ENCODE data around the gene COX7A2L.

Gene COX7A2L

DNA sequence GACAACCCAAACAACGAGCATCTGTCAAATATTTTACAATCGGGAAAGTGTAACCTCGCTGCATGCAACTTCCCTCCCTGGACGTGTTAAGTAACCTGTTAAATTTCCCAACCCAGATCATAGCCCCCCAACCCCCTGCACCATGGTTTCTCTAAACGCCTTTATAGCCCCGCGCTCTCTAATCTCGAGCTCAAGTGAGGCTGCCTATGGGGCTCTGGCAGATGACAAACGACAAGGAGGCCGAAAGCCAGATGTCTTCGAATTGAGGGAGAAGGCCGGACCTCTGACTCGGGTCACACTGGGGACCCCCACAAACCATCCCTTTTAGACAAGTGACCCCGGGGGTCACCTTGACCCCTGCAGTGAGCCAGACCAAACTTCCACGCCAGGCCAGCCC lies 526 bp downstream of the COX7A2L start:
- no peak for DNase-seq (ENCODE audit: extremely low spot score)

DNA sequence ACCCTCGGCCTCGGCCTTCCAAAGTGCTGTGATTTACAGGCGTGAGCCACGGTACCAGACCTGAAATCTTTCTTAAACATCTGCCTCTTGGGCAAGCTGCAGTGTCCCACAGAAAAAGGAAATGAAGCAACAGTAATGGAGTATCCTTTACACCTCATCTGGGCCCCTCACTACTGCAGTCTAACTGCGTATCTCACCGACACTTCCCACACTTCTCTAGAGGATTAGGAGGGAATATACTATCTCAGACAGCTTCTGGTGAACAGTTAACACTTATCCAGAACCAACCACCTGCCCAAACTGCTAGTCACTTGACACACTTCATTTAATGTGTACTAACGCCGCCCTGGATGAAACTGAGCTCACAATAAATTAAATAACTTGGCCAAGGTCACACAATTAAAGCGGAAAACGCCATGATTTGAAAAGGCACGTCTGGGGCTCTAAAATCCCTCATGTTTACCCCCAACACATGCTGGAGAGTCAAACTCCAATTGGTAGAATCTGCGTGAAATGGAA lies 993 bp downstream of the COX7A2L start:
- POLR2A ChIA-PET = no interaction called here
- CTCF ChIA-PET = interaction anchor here (0.9 to 1.1 kb wide), 2 partner anchors 17 to 268 kb away, joined by 3 read pairs; no protein-coding TSS in a partner anchor
- DNase-seq (ENCODE audit: extremely low spot score) = no peak
- 0 out of 2 replicates have a peak, but pooled peaks have one; percentile 24 for TF ChIP-seq L3MBTL2 (conservative IDR thresholded peaks at IDR 0.05)
- TF ChIP-seq LEF1 (IDR thresholded peaks at IDR 0.05; ENCODE audit: borderline replicate concordance) = no peak
- no peak for TF ChIP-seq ZNF384 (IDR thresholded peaks at IDR 0.05)
- TF ChIP-seq HDGF (IDR thresholded peaks at IDR 0.05; ENCODE audit: borderline replicate concordance) = no peak

More for the DNA sequence above, 526 bp downstream of the COX7A2L start:
- ChIA-PET CTCF (interaction anchor here (0.9 to 1.1 kb wide), 2 partner anchors 17 to 269 kb away, joined by 3 read pairs; no protein-coding TSS in a partner anchor), POLR2A (no interaction called here)
- TF ChIP-seq L3MBTL2 (conservative IDR thresholded peaks at IDR 0.05) (no peak), CTBP1 (IDR thresholded peaks at IDR 0.05; ENCODE audit: borderline replicate concordance) (no peak), SP1 (IDR thresholded peaks at IDR 0.05) (no peak), FOXA1 (IDR thresholded peaks at IDR 0.05) (no peak), FOXK2 (IDR thresholded peaks at IDR 0.05) (no peak), ELF4 (IDR thresholded peaks at IDR 0.05) (no peak)

- ChIA-PET CTCF (interaction anchor here (0.9 to 1.1 kb wide), 2 partner anchors 16 to 268 kb away, joined by 3 read pairs; no protein-coding TSS in a partner anchor), POLR2A (no interaction called here)
- TF ChIP-seq ZNF384 (IDR thresholded peaks at IDR 0.05) = no peak
- no peak for TF ChIP-seq SP1 (IDR thresholded peaks at IDR 0.05)
- TF ChIP-seq L3MBTL2 (conservative IDR thresholded peaks at IDR 0.05) = no peak
- no peak for TF ChIP-seq LEF1 (IDR thresholded peaks at IDR 0.05; ENCODE audit: borderline replicate concordance)
- TF ChIP-seq CTBP1 (IDR thresholded peaks at IDR 0.05; ENCODE audit: borderline replicate concordance) = no peak
- no peak for TF ChIP-seq FOXA1 (IDR thresholded peaks at IDR 0.05)
- TF ChIP-seq NFRKB (IDR thresholded peaks at IDR 0.05) = no peak
- TF ChIP-seq BHLHE40 (IDR thresholded peaks at IDR 0.05; ENCODE audit: borderline replicate concordance) = no peak
- TF ChIP-seq FOXK2 (IDR thresholded peaks at IDR 0.05) = no peak
- TF ChIP-seq TARDBP (IDR thresholded peaks at IDR 0.05) = no peak
- TF ChIP-seq FOXM1 (IDR thresholded peaks at IDR 0.05; ENCODE audit: borderline replicate concordance) = no peak
- no peak for TF ChIP-seq ARNT (IDR thresholded peaks at IDR 0.05)
- TF ChIP-seq ELF4 (IDR thresholded peaks at IDR 0.05) = no peak
- no peak for TF ChIP-seq PKNOX1 (IDR thresholded peaks at IDR 0.05)
- TF ChIP-seq HDGF (IDR thresholded peaks at IDR 0.05; ENCODE audit: borderline replicate concordance) = no peak
- TF ChIP-seq SUZ12 (IDR thresholded peaks at IDR 0.05) = no peak
- DNase-seq (ENCODE audit: extremely low spot score) = no peak
Observed at GRCh38 chr2:42359304-42359964, 1.6 kb downstream of the COX7A2L start.

DNA sequence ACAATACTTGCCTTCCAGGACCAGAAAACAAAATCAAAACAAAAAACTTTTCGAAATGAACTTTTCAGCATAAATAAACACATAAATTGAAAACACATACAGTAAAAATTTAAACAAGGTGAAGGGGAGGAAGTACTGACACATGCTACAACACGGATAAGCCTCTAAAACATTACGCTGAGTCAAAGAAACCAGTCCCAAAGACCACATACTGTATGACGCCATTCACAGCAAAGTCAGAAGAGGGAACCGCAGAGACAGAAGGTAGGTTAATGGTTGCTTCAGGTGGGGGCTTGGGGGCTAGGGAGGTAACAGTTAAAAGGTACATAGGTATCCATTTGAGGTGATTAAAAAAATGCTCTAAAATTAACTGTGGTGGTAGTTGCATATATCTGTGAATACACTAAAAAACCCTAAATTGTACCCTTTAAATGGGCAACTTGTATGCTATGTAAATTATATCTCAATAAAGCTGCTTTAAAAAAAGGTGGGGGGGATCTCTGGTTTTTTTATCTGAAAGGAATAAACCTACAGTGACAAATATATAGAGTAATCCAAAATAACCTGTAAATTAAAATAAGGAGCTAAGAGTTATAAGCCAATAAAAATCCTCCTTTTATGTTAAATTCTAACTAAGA lies 7.1 kb downstream of the COX7A2L start:
- TF ChIP-seq NFRKB (IDR thresholded peaks at IDR 0.05) = no peak
- no peak for TF ChIP-seq SUZ12 (IDR thresholded peaks at IDR 0.05)
- TF ChIP-seq LEF1 (IDR thresholded peaks at IDR 0.05; ENCODE audit: borderline replicate concordance) = no peak
- TF ChIP-seq FOXA1 (IDR thresholded peaks at IDR 0.05) = no peak
- no peak for TF ChIP-seq L3MBTL2 (conservative IDR thresholded peaks at IDR 0.05)
- TF ChIP-seq TARDBP (IDR thresholded peaks at IDR 0.05) = no peak
- no peak for TF ChIP-seq ARNT (IDR thresholded peaks at IDR 0.05)
- TF ChIP-seq BHLHE40 (IDR thresholded peaks at IDR 0.05; ENCODE audit: borderline replicate concordance) = no peak
- no peak for TF ChIP-seq FOXK2 (IDR thresholded peaks at IDR 0.05)
- TF ChIP-seq CTBP1 (IDR thresholded peaks at IDR 0.05; ENCODE audit: borderline replicate concordance) = no peak
- no peak for TF ChIP-seq ZNF384 (IDR thresholded peaks at IDR 0.05)
- no peak for TF ChIP-seq HDGF (IDR thresholded peaks at IDR 0.05; ENCODE audit: borderline replicate concordance)
- no peak for TF ChIP-seq ELF4 (IDR thresholded peaks at IDR 0.05)
- no peak for TF ChIP-seq PKNOX1 (IDR thresholded peaks at IDR 0.05)
- ChIA-PET POLR2A (no interaction called here), CTCF (no interaction called here)
- no peak for DNase-seq (ENCODE audit: extremely low spot score)

- POLR2A ChIA-PET = no interaction called here
- TF ChIP-seq SUZ12 (IDR thresholded peaks at IDR 0.05) (no peak), TARDBP (IDR thresholded peaks at IDR 0.05) (no peak), ZNF384 (IDR thresholded peaks at IDR 0.05) (no peak), CTBP1 (IDR thresholded peaks at IDR 0.05; ENCODE audit: borderline replicate concordance) (no peak), ARNT (IDR thresholded peaks at IDR 0.05) (no peak), LEF1 (IDR thresholded peaks at IDR 0.05; ENCODE audit: borderline replicate concordance) (no peak), FOXK2 (IDR thresholded peaks at IDR 0.05) (no peak), BHLHE40 (IDR thresholded peaks at IDR 0.05; ENCODE audit: borderline replicate concordance) (no peak)
- CTCF ChIA-PET = no interaction called here
- DNase-seq (ENCODE audit: extremely low spot score) = no peak
Observed at GRCh38 chr2:42351864-42352263, 9.2 kb downstream of the COX7A2L start.

GRCh38 chr2:42350434-42351063 lies 10.5 kb downstream of the COX7A2L start:
- DNase-seq (ENCODE audit: extremely low spot score) = no peak
- TF ChIP-seq LEF1 (IDR thresholded peaks at IDR 0.05; ENCODE audit: borderline replicate concordance) (no peak), SP1 (IDR thresholded peaks at IDR 0.05) (no peak), FOXK2 (IDR thresholded peaks at IDR 0.05) (no peak), FOXM1 (IDR thresholded peaks at IDR 0.05; ENCODE audit: borderline replicate concordance) (no peak), SUZ12 (IDR thresholded peaks at IDR 0.05) (no peak), L3MBTL2 (conservative IDR thresholded peaks at IDR 0.05) (no peak), HDGF (IDR thresholded peaks at IDR 0.05; ENCODE audit: borderline replicate concordance) (no peak)
- CTCF ChIA-PET = no interaction called here
- POLR2A ChIA-PET = no interaction called here
